ENCODE data around the gene ATP2B1. TPM values are rescaled to one million over a fixed set of nuclear protein-coding genes. Genes with fewer than 3 reads are reported as not detected.

The ATP2B1 gene
- total and polyA plus RNA-seq, 2 of the 13 experiments (the other 11 are each of a cell fraction or from before 2014, with no cell fraction given): 12.1 to 60.2 TPM

DNA sequence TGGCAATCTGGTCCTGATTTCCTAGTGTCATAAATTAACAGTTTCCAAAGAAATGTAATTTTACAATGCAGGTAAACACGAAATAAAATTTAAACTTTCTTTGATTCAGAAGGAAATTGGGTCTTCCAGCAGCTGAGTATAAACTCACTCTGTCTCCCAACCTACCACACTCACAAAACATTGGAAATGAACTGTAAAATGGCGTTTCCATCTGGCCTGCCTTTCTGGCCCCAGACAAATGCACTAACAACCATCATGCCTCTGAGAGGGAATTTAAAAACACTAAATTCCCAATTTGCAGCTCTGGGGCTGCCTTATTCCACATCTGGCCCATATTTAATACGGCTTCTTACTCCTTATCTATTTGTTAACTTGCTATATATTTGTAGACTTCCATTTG, 19.3 kb downstream of the ATP2B1 start (continued):
- TF ChIP-seq, protein P1, sequence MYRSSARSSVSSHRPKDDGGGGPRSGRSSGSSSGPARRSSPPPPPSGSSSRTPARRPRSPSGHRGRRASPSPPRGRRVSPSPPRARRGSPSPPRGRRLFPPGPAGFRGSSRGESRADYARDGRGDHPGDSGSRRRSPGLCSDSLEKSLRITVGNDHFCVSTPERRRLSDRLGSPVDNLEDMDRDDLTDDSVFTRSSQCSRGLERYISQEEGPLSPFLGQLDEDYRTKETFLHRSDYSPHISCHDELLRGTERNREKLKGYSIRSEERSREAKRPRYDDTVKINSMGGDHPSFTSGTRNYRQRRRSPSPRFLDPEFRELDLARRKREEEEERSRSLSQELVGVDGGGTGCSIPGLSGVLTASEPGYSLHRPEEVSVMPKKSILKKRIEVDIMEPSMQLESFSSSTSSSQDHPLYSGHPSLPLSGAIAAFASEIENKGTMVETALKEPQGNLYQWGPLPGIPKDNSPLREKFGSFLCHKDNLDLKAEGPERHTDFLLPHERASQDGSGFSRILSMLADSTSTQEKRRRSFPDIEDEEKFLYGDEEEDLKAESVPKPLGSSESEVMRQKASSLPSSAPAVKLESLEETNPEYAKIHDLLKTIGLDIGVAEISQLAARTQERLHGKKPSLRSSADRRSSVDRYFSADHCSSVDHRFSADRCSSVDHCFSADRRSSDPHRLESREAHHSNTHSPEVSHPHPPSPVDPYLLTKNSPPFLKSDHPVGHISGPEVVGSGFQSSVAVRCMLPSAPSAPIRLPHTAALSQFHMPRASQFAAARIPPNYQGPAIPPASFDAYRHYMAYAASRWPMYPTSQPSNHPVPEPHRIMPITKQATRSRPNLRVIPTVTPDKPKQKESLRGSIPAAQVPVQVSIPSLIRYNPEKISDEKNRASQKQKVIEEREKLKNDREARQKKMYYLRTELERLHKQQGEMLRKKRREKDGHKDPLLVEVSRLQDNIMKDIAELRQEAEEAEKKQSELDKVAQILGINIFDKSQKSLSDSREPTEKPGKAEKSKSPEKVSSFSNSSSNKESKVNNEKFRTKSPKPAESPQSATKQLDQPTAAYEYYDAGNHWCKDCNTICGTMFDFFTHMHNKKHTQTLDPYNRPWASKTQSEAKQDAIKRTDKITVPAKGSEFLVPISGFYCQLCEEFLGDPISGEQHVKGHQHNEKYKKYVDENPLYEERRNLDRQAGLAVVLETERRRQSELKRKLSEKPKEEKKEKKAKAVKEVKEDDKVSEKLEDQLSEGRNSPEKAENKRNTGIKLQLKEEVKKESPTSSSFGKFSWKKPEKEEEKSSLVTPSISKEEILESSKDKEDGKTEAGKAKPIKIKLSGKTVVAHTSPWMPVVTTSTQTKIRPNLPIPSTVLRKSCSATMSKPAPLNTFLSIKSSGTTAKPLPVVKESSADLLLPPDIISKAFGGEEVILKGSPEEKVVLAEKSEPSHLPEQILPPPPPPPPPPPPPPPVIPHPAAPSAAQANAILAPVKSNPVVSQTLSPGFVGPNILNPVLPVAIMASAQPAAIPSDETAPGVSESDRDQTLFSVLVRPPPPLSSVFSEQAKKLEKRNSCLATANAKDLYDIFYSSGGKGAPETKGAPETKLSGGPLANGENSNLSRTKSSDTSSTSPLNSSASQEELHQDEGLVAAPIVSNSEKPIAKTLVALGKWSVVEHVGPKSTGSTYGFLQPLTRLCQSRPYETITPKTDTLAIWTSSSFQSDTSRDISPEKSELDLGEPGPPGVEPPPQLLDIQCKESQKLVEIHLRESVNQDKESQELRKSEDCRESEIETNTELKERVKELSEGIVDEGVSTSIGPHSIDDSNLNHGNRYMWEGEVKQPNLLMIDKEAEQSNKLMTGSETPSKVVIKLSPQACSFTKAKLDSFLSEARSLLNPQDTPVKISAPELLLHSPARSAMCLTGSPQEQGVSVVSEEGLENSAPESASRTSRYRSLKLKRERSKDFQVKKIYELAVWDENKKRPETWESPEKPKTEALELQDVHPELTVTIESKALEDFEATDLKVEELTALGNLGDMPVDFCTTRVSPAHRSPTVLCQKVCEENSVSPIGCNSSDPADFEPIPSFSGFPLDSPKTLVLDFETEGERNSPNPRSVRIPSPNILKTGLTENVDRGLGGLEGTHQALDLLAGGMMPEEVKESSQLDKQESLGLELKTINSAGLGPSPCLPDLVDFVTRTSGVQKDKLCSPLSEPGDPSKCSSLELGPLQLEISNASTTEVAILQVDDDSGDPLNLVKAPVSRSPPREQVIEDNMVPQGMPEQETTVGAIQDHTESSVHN (CRISPR knock-in tag; IDR thresholded peaks at IDR 0.05): no peak
- TF ChIP-seq MIER3 (CRISPR knock-in tag; IDR thresholded peaks at IDR 0.05; ENCODE audit: borderline replicate concordance) (no peak), ZNF780A (CRISPR knock-in tag; IDR thresholded peaks at IDR 0.05) (no peak)

DNA sequence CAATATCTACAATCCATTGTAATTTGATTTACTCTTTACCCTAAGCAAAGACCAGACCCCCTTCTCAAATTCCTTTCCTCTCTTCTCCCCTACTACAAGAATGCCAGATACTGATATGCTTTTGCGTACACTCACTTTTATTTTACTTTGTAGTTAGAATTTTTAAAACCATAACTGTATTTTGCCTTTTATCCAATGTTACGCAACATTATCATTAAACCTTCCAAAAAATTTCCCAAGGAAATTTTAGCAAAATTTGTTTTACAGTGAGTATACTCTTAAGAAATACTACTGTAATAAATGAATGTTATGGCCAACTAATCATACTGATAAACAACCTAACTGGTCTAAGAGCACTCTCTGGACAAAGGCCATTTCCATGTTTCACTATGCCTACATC, 22.3 kb downstream of the ATP2B1 start:
- ATAC-seq (no peak), DNase-seq (ENCODE audit: low spot score) (no peak), FAIRE-seq (no peak)
- ChIA-PET CTCF (ENCODE audit: low intra/inter-chr PET ratio, low total read pairs) (no interaction called here), POLR2A (no interaction called here)
- Histone ChIP-seq H3K4me1 (ENCODE audit: insufficient read depth, low read length) (peaks cover 30% of the 10 kb centered on the region), H3K9me3 (ENCODE audit: low read length) (peaks cover 18% of the 10 kb centered on the region), H3K36me3 (replicated peaks in 1 of 2; ENCODE audit: control insufficient read depth in 1 of 2, insufficient read depth in 2 of 2, low read length in 2 of 2) (no peaks in the 10 kb centered on the region; a peak in 1 of 5 replicates), H3K27ac (ENCODE audit: extremely low read length, insufficient read depth, low read length) (no peak overlapping the region), H3K9ac (ENCODE audit: insufficient read depth, low read depth, low read length) (no peak overlapping the region), H4K20me1 (ENCODE audit: insufficient read depth, low read length) (no peaks in the 10 kb centered on the region; the same call in 1 of the 2 replicates), H2AFZ (ENCODE audit: low read length) (no peak overlapping the region), H3K27me3 (ENCODE audit: control insufficient read depth in 1 of 2, insufficient read depth in 2 of 2, low read length in 2 of 2) (no peaks in the 10 kb centered on the region), H3K4me2 (ENCODE audit: low read depth, low read length) (no peak overlapping the region), H3K79me2 (ENCODE audit: insufficient read depth, low read length) (peaks cover 97% of the 10 kb centered on the region), H3K4me3 (replicated peaks in 1 of 3; ENCODE audit: insufficient read depth in 1 of 3, low read depth in 2 of 3, low read length in 3 of 3) (no peak overlapping the region)
- no TSS peak for BruUV-seq (replicated peaks)
- WGBS (ENCODE audit: low lambda C conversion rate): 96% methylated on average over 2 of the region's 2 CpGs
- TF ChIP-seq CEBPB (IDR thresholded peaks at IDR 0.05; ENCODE audit: borderline replicate concordance, low read depth, low read length) (peak; percentile 79), ATF3 (CRISPR knock-in tag; IDR thresholded peaks at IDR 0.05) (no peak)
- in situ Hi-C loops (cut with HindIII; ENCODE audit: extremely low pct_ligation_motif_present, low pct_unique_long_range_greater_than_20kb): no loop called here
- intact Hi-C loops (cut with micrococcal nuclease; ENCODE audit: unreplicated experiment): no loop called here
